ENCODE measurements around the gene STRN3.

DNA sequence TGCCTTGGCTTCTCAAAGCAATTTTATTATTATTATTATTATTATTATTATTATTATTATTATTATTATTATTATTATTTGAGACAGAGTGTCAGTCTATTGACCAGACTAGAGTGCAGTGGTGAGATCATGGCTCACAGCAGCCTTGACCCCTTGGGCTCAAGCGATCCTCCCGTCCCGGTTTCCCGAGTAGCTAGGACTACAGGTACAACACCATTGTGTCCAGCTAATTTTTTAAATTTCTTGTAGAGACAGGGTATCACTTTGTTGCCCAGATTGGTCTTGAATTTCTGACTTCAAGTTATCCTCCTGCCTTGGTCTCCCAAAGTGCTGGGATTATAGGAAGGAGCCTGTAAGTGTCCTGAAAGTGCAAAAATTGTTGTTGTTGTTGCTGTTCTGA lies 12.3 kb downstream of the STRN3 start:
- TF ChIP-seq, protein P1, sequence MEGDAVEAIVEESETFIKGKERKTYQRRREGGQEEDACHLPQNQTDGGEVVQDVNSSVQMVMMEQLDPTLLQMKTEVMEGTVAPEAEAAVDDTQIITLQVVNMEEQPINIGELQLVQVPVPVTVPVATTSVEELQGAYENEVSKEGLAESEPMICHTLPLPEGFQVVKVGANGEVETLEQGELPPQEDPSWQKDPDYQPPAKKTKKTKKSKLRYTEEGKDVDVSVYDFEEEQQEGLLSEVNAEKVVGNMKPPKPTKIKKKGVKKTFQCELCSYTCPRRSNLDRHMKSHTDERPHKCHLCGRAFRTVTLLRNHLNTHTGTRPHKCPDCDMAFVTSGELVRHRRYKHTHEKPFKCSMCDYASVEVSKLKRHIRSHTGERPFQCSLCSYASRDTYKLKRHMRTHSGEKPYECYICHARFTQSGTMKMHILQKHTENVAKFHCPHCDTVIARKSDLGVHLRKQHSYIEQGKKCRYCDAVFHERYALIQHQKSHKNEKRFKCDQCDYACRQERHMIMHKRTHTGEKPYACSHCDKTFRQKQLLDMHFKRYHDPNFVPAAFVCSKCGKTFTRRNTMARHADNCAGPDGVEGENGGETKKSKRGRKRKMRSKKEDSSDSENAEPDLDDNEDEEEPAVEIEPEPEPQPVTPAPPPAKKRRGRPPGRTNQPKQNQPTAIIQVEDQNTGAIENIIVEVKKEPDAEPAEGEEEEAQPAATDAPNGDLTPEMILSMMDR (IDR thresholded peaks at IDR 0.05): no peak
- TF ChIP-seq POLR2A (IDR thresholded peaks at IDR 0.05): no peak

Measured in sigmoid colon (tissue), 3 donors.